Measurements from ENCODE around the gene C1orf122. TPM values are rescaled to one million over a fixed set of nuclear protein-coding genes. Genes with fewer than 3 reads are reported as not detected.
"Not testable (repeated sequence)": the region's sequence is repeated elsewhere in the genome, so short reads cannot be mapped to it uniquely, and the experiment has no call there.

Gene C1orf122
- total RNA-seq = 29.6 and 51.9 TPM in 2 replicates

- DNase-seq (ENCODE audit: low read depth) = peak; percentile 78
These were observed at the start of gene C1orf122, which contains the start of gene YRDC for GRCh38 chr1:37807555-37808368. C1orf122 (plus strand) TSS chr1:37807790; CDS start chr1:37808405, 615 bp downstream. YRDC (minus strand) TSS chr1:37808208; CDS start chr1:37808180, 28 bp downstream.

DNA sequence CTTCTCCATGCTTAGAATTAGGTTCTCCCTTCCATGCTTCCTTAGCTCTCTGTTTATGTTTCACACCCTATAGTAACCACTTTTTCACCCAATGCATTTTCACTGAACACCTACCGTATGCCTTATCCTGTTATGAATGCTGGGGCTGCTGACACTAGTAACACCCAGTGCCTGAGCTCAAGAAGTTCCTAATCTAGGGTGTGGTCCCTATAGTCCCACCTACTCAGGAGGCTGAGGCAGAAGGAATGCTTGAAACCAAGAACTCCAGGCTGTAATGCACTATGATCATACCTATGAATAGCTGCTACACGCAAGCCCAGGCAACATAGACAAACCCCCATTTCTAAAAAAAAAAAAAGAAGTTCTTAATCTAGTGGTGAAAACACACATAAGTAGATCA, 48.1 kb upstream of the C1orf122 start:
- DNase-seq (ENCODE audit: low read depth) = no peak

GRCh38 chr1:37761416-37762095, 46.0 kb upstream of the C1orf122 start:
- DNase-seq (ENCODE audit: low read depth) = no peak

DNA sequence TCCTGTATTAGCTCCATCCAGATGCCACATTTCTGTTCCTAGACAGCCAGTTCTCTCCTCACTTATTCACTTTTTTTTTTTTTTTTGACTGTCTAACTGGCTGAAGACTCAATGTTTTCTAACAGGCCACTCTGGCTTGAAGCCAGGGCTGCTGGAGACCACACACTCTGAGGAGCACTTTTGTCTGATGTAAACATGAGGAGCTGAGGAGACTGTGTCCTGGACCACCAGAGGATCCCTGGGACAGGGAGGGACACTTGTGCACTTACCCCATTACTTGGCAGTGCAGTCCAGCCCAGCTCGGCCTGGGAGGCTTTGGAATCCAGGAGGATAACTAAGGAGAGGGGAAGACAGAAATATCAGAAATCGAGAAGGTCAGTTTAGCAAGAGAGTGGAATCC, 45.1 kb upstream of the C1orf122 start:
- DNase-seq (ENCODE audit: low read depth) = no peak

- no peak for DNase-seq (ENCODE audit: low read depth)
These were observed 43.7 kb upstream of the C1orf122 start for GRCh38 chr1:37763791-37764413.

DNA sequence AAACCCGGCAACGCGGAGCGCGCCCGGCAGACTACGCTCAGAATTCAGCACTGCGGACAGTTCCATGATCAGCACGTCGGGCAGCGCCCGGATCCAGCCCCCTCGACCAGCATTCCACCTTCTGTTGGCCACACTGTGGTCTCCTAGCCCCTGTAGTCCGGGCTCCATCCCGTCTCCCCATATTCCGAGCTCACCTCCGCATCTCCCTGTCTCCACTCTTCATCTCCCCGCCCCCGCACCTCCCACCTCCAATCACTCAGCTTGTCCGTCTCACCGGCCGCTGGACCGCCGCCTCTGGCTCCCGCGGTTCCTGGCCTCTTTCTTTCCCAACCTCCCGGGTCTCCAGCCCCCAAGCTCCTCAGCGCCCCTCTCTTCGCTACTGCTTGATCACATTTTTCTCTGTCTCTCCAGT, 43.2 kb upstream of the C1orf122 start:
- peak; percentile 9 for DNase-seq (ENCODE audit: low read depth)

GRCh38 chr1:37764888-37765441, 42.6 kb upstream of the C1orf122 start, which contains the start of gene EPHA10:
EPHA10 (minus strand) TSS chr1:37765120; CDS start chr1:37765066, 54 bp downstream.
- DNase-seq (ENCODE audit: low read depth) = no peak

DNA sequence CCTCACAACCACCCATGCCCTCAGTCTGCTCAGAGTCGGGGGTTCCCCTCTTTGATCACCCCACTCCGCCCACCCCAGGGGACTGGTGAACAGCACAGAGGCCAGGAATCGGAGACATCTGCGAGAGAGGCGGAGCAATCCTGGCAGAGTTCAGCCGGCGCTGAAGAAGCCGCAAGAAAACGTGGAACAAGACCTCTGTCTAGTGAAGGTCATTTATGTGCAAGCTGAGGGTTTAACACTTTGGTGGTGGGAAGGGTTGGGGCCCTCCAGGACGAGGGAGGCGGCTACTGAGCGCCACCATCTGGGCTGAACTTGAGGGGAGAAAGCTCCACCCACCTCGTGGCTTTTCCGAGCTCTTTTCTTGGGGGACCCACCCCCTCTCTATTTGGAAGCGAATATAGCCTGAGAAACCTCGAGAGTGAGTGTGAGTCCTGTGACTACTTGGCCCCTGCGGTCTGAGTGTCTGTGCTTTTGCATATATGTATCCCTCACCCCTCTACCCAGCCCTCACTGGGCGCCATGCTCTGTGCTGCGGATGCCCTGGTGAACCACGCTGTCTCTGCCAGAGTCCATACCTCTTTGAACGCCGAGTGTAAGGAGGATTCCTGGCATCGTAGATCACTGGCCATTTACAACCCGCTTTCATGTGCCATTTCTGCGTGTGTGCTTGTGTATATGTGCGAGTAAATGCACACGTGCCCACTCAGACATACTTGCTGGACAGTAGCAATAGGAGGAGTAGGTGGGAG, 41.5 kb upstream of the C1orf122 start:
- DNase-seq (ENCODE audit: low read depth) = no peak

DNA sequence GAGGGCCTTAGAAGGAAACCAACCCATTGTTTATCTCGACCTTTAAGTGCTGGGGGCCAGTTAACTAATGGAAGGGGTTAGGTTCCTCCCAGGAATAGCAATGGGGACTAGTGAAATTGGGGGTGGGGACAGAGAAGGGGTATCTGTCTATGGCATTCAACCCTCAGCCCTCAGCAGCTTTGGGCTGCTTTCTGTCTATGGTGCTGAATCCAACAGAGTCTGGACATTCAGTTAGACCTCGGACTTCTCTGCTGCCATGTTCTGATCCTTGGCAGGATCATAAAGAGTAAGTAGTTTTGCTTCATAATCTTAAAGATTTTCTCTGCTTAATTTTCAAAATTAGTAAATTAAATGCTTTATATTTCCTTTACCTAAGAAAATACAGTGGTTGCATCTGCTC, 40.1 kb upstream of the C1orf122 start:
- DNase-seq (ENCODE audit: low read depth) = no peak

DNA sequence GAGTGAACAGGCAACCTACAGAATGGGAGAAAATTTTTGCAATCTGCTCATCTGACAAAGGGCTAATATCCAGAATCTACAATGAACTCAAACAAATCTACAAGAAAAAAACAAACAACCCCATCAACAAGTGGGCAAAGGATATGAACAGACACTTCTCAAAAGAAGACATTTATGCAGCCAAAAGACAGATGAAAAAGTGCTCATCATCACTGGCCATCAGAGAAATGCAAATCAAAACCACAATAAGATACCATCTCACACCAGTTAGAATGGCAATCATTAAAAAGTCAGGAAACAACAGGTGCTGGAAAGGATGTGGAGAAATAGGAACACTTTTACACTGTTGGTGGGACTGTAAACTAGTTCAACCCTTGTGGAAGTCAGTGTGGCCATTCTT, 36.1 kb upstream of the C1orf122 start:
- DNase-seq (ENCODE audit: low read depth) = not testable (repeated sequence)

DNA sequence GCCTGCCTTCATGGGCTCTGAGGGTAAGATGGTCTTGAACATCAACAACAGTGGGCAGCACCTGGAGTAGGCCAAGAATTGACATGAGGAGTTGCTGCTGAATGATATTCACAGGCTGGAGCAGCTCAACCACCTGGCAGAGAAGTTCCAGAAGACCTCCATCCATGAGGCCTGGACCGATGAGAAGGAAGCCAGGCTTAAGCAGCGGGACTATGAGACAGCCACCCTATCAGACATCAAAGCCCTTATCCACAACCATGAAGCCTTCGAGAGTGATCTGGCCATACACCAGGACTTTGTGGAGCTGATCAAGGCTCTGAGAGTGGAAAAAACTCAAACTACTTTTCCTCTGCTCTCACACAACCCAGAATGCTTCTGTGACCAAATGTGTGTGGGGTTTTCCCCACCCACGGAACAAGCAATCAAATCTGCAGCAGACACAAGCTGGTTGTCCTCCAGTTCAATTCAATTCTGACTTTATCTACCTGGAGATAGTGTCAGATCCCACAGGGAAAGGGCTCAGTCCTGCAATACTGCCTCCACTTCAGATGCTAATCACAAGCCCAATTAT, 30.6 kb upstream of the C1orf122 start:
- no peak for DNase-seq (ENCODE audit: low read depth)

- no peak for DNase-seq (ENCODE audit: low read depth)
These were observed 28.9 kb upstream of the C1orf122 start for GRCh38 chr1:37778654-37779053.

- DNase-seq (ENCODE audit: low read depth) = no peak
These were observed 25.1 kb upstream of the C1orf122 start for GRCh38 chr1:37782491-37782890.

GRCh38 chr1:37792943-37793686, 14.5 kb upstream of the C1orf122 start:
- no peak for DNase-seq (ENCODE audit: low read depth)

DNA sequence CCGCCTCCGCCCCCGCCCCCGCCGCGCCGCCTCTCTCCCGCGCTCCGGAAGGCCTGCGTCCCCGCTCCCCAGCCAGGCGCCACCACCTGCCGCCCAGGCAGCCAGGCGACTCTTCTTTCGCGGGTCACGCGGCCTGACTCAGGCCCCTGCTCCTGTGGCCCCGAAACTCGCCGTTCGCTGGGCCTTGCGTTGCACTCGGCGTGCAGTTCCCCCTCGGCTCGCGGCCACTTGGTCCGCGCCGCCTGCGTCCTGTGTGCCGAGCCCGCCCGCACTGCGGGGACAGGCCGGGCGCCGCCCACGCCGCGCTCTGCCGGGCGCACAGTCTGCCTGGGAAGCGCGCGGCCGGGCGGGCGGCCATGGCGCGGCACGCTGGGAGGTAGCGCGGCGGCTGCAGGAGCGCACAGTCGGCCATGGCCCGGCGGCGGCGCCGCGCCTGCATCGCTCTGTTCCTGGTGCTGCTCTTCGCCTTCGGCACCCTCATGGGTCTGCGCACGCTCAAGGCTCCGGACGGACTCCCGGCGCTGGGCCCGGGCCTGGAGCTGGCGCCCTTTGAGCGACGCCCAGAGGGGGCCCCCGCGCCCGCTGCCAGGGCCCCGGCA, 13.7 kb upstream of the C1orf122 start, which contains the start of gene MANEAL:
Gene MANEAL (plus strand): TSS at position 75 of the 599 bp plus-strand sequence. CDS start 336 bp downstream, at position 411.
- DNase-seq (ENCODE audit: low read depth) = no peak

GRCh38 chr1:37794372-37795339, 12.9 kb upstream of the C1orf122 start:
- no peak for DNase-seq (ENCODE audit: low read depth)

- peak; percentile 13 for DNase-seq (ENCODE audit: low read depth)
These were observed 12.1 kb upstream of the C1orf122 start for GRCh38 chr1:37795340-37796125.

Data from renal cortical epithelial cell (primary cell).